GM23338 (cell line): ENCODE results near the gene ATP8A2.

Experiments used
- EZH2 ChIP-seq: fragments of 200-600 bp; sonication (generic); IDR thresholded peaks from one replicate; pipeline ENCODE4 v1.8.0; 2017; ENCODE audit warnings: antibody characterized with exemption, mild to moderate bottlenecking, low read depth; ENCODE audit not compliant: unreplicated experiment
- EZH2phosphoT487 ChIP-seq: fragments of 200-600 bp; sonication (generic); IDR thresholded peaks from one replicate; pipeline ENCODE4 v1.8.1; 2018; ENCODE audit warnings: antibody characterized with exemption; ENCODE audit not compliant: unreplicated experiment
- JUNB ChIP-seq: IDR thresholded peaks from one replicate; pipeline ENCODE4 v1.6.1; 2016; ENCODE audit warnings: antibody characterized with exemption; ENCODE audit not compliant: unreplicated experiment
- TF ChIP-seq, protein P1 (sequence below), 2 experiments: fragments of 200-600 bp in 1 of 2; sonication (generic) in 1 of 2; conservative IDR thresholded peaks; 2 replicates each; pipeline versions ENCODE4 v1.5.1 to v1.6.1; 2016 to 2017; ENCODE audit warnings: antibody characterized with exemption in 2 of 2, low read depth in 2 of 2, mild to moderate bottlenecking in 2 of 2, moderate library complexity in 1 of 2
- TF ChIP-seq, protein P2 (sequence below): fragments of 250-450 bp; sonication (Bioruptor Pico); IDR thresholded peaks from 2 replicates; pipeline ENCODE4 v1.5.0; 2020; ENCODE audit warnings: mild to moderate bottlenecking, moderate library complexity

DNA sequence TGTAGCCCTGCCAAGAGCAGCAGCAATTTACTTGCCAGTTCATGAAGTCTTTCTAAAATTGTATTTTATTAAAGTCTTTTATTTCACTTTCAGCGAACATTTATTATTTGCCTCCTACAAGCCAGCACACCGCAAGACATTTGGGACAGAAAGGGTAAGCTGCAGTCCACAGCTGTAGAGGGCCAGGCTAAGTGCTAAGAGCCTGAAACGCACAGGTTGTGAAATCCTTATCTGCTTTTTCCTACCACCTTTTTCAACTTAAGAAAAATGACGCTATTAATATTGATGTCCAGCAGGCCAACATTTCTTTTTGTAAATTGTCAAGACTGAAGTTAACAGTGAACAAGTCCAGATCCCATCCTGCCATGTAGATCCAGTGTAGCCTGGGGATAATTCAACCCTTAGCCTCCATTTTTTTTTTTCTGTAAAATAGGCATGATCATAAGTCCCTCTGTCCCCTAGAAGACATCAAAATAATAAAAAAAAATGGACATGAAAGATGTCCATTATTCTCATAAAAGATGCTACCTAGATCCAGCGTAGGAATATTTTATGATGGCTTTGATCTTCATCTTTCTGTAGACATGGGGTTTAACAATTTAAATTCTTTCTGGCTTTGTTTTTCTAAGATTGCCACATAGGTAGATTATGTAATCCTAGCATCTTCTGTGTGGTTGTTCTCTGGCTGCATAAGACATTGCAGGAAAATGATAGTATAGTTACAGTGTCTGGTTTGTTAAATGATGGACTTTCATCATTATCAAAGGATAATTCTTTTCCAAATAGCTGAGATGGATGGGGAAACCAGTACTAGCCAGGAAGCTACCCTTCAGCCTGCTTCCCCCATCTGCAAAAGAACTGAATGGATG is 551.7 kb downstream of the ATP8A2 start:
- TF ChIP-seq EZH2 (no peak), JUNB (no peak), EZH2phosphoT487 (no peak)
- TF ChIP-seq, protein P1, sequence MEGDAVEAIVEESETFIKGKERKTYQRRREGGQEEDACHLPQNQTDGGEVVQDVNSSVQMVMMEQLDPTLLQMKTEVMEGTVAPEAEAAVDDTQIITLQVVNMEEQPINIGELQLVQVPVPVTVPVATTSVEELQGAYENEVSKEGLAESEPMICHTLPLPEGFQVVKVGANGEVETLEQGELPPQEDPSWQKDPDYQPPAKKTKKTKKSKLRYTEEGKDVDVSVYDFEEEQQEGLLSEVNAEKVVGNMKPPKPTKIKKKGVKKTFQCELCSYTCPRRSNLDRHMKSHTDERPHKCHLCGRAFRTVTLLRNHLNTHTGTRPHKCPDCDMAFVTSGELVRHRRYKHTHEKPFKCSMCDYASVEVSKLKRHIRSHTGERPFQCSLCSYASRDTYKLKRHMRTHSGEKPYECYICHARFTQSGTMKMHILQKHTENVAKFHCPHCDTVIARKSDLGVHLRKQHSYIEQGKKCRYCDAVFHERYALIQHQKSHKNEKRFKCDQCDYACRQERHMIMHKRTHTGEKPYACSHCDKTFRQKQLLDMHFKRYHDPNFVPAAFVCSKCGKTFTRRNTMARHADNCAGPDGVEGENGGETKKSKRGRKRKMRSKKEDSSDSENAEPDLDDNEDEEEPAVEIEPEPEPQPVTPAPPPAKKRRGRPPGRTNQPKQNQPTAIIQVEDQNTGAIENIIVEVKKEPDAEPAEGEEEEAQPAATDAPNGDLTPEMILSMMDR (conservative IDR thresholded peaks at IDR 0.05; ENCODE audit: low read depth in 2 of 2): no peak
- TF ChIP-seq, protein P2, sequence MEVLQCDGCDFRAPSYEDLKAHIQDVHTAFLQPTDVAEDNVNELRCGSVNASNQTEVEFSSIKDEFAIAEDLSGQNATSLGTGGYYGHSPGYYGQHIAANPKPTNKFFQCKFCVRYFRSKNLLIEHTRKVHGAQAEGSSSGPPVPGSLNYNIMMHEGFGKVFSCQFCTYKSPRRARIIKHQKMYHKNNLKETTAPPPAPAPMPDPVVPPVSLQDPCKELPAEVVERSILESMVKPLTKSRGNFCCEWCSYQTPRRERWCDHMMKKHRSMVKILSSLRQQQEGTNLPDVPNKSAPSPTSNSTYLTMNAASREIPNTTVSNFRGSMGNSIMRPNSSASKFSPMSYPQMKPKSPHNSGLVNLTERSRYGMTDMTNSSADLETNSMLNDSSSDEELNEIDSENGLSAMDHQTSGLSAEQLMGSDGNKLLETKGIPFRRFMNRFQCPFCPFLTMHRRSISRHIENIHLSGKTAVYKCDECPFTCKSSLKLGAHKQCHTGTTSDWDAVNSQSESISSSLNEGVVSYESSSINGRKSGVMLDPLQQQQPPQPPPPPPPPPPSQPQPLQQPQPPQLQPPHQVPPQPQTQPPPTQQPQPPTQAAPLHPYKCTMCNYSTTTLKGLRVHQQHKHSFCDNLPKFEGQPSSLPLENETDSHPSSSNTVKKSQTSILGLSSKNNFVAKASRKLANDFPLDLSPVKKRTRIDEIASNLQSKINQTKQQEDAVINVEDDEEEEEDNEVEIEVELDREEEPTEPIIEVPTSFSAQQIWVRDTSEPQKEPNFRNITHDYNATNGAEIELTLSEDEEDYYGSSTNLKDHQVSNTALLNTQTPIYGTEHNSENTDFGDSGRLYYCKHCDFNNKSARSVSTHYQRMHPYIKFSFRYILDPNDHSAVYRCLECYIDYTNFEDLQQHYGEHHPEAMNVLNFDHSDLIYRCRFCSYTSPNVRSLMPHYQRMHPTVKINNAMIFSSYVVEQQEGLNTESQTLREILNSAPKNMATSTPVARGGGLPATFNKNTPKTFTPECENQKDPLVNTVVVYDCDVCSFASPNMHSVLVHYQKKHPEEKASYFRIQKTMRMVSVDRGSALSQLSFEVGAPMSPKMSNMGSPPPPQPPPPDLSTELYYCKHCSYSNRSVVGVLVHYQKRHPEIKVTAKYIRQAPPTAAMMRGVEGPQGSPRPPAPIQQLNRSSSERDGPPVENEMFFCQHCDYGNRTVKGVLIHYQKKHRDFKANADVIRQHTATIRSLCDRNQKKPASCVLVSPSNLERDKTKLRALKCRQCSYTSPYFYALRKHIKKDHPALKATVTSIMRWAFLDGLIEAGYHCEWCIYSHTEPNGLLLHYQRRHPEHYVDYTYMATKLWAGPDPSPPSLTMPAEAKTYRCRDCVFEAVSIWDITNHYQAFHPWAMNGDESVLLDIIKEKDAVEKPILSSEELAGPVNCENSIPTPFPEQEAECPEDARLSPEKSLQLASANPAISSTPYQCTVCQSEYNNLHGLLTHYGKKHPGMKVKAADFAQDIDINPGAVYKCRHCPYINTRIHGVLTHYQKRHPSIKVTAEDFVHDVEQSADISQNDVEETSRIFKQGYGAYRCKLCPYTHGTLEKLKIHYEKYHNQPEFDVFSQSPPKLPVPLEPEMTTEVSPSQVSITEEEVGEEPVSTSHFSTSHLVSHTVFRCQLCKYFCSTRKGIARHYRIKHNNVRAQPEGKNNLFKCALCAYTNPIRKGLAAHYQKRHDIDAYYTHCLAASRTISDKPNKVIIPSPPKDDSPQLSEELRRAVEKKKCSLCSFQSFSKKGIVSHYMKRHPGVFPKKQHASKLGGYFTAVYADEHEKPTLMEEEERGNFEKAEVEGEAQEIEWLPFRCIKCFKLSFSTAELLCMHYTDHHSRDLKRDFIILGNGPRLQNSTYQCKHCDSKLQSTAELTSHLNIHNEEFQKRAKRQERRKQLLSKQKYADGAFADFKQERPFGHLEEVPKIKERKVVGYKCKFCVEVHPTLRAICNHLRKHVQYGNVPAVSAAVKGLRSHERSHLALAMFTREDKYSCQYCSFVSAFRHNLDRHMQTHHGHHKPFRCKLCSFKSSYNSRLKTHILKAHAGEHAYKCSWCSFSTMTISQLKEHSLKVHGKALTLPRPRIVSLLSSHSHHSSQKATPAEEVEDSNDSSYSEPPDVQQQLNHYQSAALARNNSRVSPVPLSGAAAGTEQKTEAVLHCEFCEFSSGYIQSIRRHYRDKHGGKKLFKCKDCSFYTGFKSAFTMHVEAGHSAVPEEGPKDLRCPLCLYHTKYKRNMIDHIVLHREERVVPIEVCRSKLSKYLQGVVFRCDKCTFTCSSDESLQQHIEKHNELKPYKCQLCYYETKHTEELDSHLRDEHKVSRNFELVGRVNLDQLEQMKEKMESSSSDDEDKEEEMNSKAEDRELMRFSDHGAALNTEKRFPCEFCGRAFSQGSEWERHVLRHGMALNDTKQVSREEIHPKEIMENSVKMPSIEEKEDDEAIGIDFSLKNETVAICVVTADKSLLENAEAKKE (CRISPR knock-in tag): no peak
